ENCODE data around the gene FSD1L.
"Not testable (repeated sequence)": the region's sequence is repeated elsewhere in the genome, so short reads cannot be mapped to it uniquely, and the experiment has no call there.

Gene FSD1L

GRCh38 chr9:105557804-105558610 is 110.2 kb downstream of the FSD1L start, which contains the start of gene FKTN:
FKTN (plus strand) TSS chr9:105558131; CDS start chr9:105575033, 16,902 bp downstream.
- DNase-seq (ENCODE audit: low spot score), result peak; percentile 92

GRCh38 chr9:105572455-105572854 is 124.6 kb downstream of the FSD1L start:
- DNase-seq (ENCODE audit: low spot score), result no peak

- DNase-seq (ENCODE audit: low spot score), result not testable (repeated sequence)
Measured at GRCh38 chr9:105579952-105580351, 132.1 kb downstream of the FSD1L start.

- not testable (repeated sequence) for DNase-seq (ENCODE audit: low spot score)
Measured at GRCh38 chr9:105581550-105581949, 133.7 kb downstream of the FSD1L start.

DNA sequence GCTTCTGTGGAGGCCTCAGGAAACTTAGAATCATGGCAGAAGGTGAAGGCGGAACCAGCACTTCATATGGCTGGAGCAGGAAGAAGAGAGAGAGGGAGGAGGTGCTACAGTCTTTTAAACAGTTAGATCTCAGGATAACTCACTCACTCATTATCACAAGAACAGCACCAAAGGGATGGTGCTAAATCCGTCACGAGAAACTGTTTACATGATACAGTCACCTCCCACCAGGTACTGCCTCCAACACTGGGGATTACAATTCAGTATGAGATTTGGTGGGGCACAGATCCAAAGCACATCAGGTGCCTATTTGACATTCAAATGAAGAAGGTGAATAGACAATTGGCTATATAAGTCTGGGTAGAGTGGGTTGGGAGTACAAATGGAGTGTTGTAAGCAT is 145.3 kb downstream of the FSD1L start:
- DNase-seq (ENCODE audit: low spot score), result no peak

All from left forelimb (tissue), 1 donor.